Caki2 (cell line): ENCODE data around the gene EIF4G1. TPM values are rescaled to one million over a fixed set of nuclear protein-coding genes. Genes with fewer than 3 reads are reported as not detected.
"Not testable (repeated sequence)": the region's sequence is repeated elsewhere in the genome, so short reads cannot be mapped to it uniquely, and the experiment has no call there.

Experiments used
- DNase-seq: peaks from one replicate; pipeline ENCODE4 v3.0.0-alpha.2; 2015; ENCODE audit warnings: low read depth
- in situ Hi-C: cut with HindIII; loops from 2 replicates; pipeline ENCODE4 v1.10.0; 2016; ENCODE audit warnings: low sequenced_read_pairs, low pct_unique_long_range_greater_than_20kb, mixed read lengths
- total RNA-seq: library from RNA; depleted of rRNA; stranded (reverse); fragments of >200 nt; shearing (Covaris generic); gene quantifications from 2 replicates; pipeline ENCODE4 v1.2.3, GENCODE V29; 2014; ENCODE audit warnings: low replicate concordance

EIF4G1 gene
- total RNA-seq, 1 experiment from 2014 or later = 250 TPM

- no peak for DNase-seq
- in situ Hi-C loops = no loop called here
Observed at GRCh38 chr3:184325715-184326369, 11.4 kb downstream of the EIF4G1 start.

DNA sequence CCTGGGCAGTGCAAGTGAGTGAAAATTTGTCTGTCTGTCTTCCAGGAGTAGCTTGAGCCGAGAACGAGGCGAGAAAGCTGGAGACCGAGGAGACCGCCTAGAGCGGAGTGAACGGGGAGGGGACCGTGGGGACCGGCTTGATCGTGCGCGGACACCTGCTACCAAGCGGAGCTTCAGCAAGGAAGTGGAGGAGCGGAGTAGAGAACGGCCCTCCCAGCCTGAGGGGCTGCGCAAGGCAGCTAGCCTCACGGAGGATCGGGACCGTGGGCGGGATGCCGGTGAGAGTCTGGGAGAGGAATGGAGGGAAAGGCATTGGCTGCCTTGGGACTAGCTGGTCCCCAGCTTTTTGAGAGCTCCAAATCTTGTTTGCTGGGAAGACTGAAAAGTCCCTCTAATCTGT, 12.8 kb downstream of the EIF4G1 start:
- no peak for DNase-seq
- in situ Hi-C loops = no loop called here

DNA sequence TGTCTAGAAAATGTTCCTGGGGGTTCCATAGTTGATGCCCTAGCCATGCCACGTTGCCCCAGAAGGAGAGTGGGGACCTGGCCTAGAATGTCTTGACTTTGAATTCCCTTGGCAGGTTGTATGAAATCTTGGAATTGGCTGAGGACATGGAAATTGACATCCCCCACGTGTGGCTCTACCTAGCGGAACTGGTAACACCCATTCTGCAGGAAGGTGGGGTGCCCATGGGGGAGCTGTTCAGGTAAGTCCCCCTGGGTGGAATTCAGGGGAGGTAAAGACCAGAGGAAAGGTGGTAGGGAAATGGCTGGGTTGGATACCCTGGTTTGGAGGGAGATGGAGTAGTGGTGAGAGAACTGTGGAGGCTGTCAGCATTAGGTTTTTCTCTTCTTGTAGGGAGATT, 14.1 kb downstream of the EIF4G1 start:
- in situ Hi-C loops = no loop called here
- DNase-seq = no peak

DNA sequence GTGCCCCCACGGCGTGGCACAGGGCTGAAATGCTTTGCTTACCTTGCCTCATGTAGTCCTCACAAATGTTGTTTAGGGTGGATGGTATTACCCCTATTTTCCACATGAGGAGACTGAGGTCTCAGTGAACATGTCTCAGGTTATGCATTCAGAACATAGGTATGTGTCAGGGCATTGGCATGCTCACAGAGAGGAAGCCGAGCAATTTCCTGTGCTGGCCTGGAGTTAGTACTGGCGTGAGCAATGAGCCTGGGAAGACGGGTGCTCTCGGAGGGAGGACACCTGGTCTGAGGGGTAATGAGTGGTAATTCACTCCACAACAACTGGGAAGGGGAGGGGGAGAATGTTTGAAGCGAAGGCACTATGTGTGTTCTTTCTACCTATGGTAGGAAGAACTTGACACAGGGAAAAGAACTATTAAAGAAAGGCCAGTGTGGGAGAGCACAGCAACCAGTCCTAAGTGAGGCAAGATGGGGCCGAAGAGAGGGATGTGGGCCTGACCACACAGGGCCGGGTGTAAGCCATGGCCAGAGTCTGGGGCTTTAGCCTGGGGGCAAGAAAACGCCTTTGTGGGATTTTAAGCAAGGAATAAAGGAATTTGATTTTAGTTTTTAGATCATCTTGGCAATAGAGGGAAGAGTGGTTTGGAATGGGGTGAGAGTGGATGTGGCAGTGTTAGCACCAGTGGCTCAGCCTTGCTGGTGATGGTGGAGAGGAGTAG, 18.1 kb downstream of the EIF4G1 start:
- no peak for DNase-seq
- in situ Hi-C loops = no loop called here

DNA sequence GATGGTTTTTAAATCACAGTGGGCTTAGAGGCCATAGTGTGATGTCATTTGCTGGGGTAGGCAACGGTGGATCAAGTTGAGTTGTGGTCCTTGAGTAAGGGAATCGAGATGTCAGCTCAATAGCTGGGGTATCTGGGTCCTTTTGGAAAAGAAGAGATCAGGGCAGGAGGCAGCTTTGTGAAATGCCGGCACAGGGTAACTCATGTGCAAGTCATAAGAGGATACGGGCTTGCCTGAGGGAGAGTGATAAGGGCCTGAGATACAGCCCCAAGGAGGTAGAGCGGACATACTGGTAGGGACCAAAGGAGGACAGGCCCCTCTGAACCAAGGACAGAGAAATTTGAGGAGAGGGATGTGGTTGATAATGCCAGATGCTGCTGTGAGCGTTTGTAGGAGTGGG, 18.8 kb downstream of the EIF4G1 start:
- in situ Hi-C loops = no loop called here
- DNase-seq = no peak

DNA sequence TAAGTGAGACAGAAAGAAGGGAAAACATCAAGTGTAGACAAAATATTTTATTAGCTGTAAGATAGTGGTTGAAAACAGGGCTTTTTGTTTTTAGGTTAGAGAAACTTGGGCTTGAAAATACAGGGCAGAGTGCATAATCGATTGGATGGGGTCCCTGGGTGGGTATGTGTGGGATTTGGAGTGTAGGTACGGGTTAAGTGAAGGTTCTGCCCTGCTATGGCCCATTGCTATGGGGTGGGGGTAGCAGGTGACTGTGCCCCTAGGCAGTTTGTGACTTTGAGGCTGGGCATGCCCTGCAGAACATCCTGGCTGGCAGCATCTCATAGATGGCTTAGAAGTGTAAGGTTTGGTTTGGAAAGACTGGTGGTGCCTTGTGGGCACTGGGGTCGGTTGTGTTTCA, 19.3 kb downstream of the EIF4G1 start:
- in situ Hi-C loops = no loop called here

GRCh38 chr3:184334470-184335158, 20.2 kb downstream of the EIF4G1 start:
- DNase-seq = peak; percentile 45
- in situ Hi-C loops = no loop called here

More for the DNA sequence above, 19.3 kb downstream of the EIF4G1 start:
- no peak for DNase-seq

DNA sequence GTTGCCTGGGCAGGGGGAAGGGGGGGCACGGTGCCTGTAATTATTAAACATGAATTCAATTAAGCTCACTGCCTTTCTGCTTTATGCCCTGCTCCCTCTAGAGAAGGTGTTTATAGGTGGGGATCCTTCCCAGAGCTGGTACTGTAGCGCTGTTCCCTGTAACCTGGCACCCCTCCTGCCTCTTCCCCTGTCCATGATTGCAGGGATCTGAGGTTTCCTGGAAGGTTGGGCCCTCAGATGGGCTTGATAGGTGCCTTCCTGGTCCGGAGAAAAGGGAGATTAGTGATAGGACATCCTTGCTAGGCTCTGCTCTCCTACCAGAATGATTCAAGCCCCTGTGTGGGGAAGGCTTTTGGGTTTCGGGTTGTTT, 20.9 kb downstream of the EIF4G1 start:
- DNase-seq = no peak
- in situ Hi-C loops = no loop called here

DNA sequence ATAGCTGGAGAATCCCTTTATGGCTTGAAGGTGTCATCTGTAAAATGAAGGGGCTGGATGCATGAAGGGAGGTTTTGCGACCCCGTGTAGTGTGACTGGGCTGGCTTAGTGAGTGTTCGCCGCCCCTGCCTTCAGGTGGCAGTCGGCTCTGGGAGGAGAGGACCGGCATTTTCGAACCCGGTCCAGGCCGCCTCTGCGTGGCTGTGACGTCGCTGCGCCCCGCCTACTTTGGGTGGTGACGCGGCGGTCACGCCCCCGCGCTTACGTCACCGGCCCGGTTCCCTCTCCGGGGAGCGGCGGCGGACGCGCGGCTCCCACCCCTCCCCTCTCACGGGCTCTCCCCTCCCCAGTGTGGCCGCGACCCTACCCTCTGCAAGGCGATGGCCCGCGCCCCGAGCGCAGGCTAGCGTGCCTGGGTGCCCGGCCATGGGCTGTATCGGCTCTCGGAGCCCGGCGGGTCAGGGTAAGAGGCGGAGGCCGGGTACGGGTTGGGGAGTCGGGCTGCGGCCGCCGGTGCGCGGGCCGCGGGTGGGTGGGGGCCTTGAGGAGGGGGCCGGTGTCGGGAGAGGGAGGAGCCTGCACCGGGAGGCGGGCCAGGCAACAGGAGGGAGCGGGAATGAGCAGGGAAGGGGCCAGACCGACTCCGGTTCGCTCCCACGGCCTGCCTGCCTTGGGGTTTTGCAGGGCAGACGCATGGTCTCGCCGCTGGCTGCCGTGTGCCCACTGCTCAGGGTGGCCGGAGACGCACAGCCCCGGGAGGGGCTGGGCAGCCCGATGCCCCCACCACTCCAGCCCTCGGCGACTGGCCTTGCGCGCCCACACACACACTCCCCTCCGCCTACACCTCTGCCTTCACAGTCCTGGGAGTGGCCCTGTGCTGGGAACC, 21.5 kb downstream of the EIF4G1 start:
- in situ Hi-C loops = no loop called here
- peak; percentile 73 for DNase-seq

- peak; percentile 60 for DNase-seq
- in situ Hi-C loops = no loop called here
Observed at GRCh38 chr3:184336547-184337398, 22.4 kb downstream of the EIF4G1 start.

DNA sequence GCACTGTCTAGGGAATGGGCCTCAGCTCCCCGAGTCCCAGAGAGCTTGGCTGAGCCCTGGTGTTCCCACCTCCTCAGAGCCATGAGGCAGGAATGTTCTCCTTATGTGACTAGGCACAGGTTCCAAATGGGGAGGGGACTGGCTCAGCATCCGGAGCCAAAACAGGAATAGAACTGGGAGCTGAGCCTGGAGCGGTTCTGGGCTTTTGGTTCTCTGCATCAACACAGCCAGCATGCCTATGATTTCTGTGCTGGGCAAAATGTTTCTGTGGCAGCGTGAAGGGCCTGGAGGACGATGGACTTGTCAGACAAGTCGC, 23.0 kb downstream of the EIF4G1 start, which contains the start of gene FAM131A:
Gene FAM131A (plus strand): TSS at position 202 of the 316 bp plus-strand sequence. CDS start 31 bp downstream, at position 233.
- in situ Hi-C loops = no loop called here

GRCh38 chr3:184337981-184338380, 23.6 kb downstream of the EIF4G1 start:
- in situ Hi-C loops = no loop called here
- DNase-seq = no peak

More for the DNA sequence above, 23.0 kb downstream of the EIF4G1 start, which contains the start of gene FAM131A:
- DNase-seq = no peak

DNA sequence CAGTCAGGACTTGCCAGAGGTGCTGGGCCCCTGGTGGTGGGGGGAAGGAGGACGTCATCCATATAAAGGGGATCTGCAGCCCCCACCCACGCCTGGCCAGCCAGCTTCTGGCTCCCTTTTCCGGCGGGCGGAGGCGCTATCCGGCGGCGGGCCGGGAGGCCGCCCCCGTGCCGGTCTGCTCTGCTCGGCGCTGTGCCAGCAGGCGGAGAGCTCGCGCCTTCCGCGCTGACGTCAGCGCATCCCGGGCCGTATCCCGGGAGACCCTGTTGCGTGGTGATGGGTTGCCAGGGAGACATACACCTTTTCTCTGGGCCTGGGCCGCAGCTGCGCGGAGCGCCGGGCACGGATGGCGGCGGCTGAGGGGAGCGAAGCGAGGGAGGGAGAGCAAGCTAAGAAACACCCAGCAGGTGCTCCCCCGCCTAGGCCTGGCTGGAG, 24.1 kb downstream of the EIF4G1 start:
- DNase-seq = no peak
- in situ Hi-C loops = no loop called here

DNA sequence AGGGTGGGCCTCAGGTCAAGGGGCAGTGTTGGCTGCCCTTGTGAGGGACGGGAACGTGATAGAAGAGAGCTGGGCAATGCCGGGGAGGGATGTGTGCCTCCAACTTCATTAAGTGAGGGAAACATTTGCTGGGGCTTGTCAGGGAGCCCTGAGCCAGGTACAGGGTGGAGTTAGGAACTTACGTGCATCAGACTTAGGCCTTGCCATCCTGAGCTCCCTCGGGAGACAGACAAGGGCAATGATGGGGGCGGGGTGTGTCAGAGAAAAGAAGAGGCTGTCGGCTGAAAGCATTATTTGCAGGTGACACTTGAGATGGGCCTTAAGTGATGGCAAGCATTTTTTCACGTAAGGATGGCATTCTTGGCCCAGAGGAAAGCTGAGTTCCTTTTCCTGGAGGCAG, 24.6 kb downstream of the EIF4G1 start:
- DNase-seq = no peak
- in situ Hi-C loops = no loop called here

DNA sequence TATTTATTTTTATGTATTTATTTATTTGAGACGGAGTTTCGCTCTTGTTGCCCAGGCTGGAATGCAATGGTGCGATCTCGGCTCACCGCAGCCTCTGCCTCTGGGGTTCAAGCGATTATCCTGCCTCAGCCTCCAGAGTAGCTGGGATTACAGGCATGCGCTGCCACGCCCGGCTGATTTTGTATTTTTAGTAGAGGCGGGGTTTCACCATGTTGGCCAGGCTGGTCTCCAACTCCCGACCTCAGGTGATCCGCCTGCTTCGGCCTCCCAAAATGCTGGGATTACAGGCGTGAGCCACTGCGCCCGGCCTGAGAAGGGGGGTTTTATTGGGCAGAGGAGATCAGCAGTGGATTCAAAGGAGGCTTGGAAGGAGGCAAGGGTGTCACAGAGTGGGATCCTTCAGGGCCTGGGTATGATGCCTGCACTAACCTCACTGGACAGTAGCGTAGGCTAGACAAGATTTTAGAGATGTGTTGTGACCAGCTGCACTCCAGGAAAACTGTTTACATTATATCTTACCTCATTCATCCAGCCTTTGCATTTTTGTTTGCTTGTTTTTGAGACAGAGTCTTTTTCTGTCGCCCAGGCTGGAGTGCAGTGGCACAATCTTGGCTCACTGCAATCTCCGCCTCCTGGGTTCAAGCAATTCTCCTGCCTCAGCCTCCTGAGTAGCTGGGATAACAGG, 25.2 kb downstream of the EIF4G1 start:
- DNase-seq, in situ Hi-C loops: not testable (repeated sequence)

- in situ Hi-C loops = no loop called here
- no peak for DNase-seq
Observed at GRCh38 chr3:184341925-184342324, 27.5 kb downstream of the EIF4G1 start.

DNA sequence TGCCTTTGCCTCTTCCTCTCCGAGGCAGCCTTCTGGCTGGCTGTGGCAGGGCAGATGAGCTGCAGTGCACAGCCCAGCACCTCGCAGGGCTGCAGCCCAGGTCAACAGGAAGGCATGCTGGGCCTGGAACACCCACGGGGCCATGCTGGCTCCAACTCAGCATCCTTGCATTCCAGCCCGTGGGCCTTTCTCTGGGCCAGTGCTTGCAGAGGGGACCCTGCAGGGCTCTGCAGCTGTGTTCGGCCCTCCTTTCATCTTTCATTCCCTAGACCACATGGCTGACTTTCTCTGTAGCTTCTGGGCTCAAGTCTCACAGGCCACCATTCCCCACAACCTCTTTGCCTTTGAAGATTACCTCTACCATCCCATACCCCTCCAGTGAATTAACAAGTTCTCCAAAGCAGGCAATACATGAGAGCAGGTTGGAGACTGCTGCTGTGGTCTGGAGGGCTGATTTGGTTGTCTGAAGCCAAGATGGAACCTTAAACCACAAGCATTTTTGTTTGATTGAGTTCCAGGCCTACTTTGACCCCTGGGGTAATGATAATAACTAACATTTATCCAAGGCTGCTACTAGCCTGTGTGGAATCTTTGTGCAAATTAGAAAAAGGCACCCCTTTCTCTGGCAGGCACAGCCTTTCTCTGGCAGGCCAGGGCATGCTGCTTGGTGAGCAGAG, 28.9 kb downstream of the EIF4G1 start:
- no peak for DNase-seq
- in situ Hi-C loops = no loop called here
